ENCODE results near the gene OR2V1. TPM values are rescaled to one million over a fixed set of nuclear protein-coding genes. Genes with fewer than 3 reads are reported as not detected.
"Not testable (repeated sequence)": the region's sequence is repeated elsewhere in the genome, so short reads cannot be mapped to it uniquely, and the experiment has no call there.

The OR2V1 gene
- total RNA-seq, 1 donor from 2014 or later = not detected

DNA sequence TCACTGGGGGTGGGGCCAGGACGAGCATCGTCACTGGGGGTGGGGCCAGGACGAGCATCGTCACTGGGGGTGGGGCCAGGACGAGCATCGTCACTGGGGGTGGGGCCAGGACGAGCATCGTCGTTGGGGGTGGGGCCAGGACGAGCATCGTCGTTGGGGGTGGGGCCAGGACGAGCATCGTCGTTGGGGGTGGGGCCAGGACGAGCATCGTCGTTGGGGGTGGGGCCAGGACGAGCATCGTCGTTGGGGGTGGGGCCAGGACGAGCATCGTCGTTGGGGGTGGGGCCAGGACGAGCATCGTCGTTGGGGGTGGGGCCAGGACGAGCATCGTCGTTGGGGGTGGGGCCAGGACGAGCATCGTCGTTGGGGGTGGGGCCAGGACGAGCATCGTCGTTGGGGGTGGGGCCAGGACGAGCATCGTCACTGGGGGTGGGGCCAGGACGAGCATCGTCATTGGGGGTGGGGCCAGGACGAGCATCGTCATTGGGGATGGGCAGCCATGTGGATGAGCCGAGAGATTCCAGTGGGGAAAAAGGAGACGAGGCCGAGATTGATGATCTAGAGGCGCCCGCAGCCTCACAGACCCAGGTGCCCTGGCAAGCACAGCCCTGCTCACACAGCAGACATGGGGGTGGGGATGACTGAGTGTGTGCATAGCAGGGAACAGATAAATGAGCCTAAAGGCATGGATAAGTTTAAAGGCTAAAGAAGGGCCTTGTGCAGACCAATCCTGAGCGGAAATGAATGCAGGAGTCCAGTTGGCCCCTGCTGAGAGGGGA is 30.0 kb upstream of the OR2V1 start:
- intact Hi-C loops (cut with micrococcal nuclease) = not testable (repeated sequence)
- DNase-seq = peak; percentile 44
- ATAC-seq = peak; percentile 18

DNA sequence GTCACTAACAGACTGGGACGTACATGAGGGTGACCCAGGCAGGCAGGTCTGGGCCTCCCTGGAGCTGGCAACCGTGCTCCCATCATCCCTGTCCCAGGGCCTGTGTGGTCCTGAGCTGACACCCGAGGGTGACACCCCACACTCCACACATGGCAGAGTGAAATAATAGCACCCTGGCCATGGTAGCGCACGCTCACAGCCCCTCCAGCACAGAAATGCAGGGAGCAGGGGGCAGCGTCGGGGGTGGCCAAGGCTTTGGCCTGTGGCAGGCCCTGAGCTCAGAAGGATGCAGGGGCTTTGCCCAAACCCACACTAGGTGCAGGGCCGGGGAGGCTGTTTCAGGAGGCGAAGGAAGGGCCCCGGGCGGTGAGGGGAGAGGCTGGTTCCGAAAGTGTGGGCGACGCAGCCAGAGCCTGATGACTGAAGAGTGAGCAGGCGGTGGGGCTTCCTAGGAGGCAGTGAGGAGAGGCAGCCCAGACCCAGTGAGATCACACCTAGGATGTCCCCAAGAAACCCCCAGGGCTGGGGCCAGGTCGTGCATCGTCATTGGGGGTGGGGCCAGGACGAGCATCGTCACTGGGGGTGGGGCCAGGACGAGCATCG is 29.3 kb upstream of the OR2V1 start:
- ATAC-seq = peak; percentile 66
- peak; percentile 52 for DNase-seq
- intact Hi-C loops (cut with micrococcal nuclease) = no loop called here

GRCh38 chr5:181159286-181160151 is 28.6 kb upstream of the OR2V1 start:
- DNase-seq (peak; percentile 91), ATAC-seq (peak; percentile 95)
- intact Hi-C loops (cut with micrococcal nuclease) = no loop called here

- DNase-seq = no peak
- intact Hi-C loops (cut with micrococcal nuclease) = no loop called here
- no peak for ATAC-seq
These were observed 27.9 kb upstream of the OR2V1 start for GRCh38 chr5:181158869-181159268.

DNA sequence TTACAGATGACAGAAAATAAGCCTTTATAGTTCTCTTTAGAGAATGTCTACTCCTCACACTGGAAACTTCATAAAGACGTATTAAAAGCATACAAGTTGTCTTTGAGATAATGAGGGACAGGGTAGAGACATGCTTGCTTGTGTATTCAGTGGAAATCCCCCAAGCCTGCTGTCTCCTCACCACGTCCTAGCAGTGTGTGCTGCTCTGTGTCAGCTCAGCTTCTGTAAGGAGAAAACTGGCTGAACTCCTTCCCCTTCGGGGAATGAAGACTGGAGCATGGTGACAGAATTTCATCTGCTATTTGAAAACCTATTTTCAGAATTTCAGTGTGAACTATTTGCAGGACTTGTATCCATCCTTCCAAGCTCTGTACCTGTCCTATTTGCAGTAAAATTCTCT is 25.8 kb upstream of the OR2V1 start:
- intact Hi-C loops (cut with micrococcal nuclease) = no loop called here
- no peak for DNase-seq

GRCh38 chr5:181153814-181154213 is 22.8 kb upstream of the OR2V1 start:
- intact Hi-C loops (cut with micrococcal nuclease) = no loop called here
- ATAC-seq (no peak), DNase-seq (no peak)

More for the DNA sequence above, 25.8 kb upstream of the OR2V1 start:
- ATAC-seq = no peak

- no peak for ATAC-seq
- intact Hi-C loops (cut with micrococcal nuclease) = no loop called here
- DNase-seq = no peak
These were observed 21.4 kb upstream of the OR2V1 start for GRCh38 chr5:181152406-181152805.

GRCh38 chr5:181151146-181151545 is 20.2 kb upstream of the OR2V1 start:
- ATAC-seq (no peak), DNase-seq (no peak)
- intact Hi-C loops (cut with micrococcal nuclease) = no loop called here

- ATAC-seq (no peak), DNase-seq (no peak)
- intact Hi-C loops (cut with micrococcal nuclease) = no loop called here
These were observed 19.1 kb upstream of the OR2V1 start for GRCh38 chr5:181149806-181150733.

DNA sequence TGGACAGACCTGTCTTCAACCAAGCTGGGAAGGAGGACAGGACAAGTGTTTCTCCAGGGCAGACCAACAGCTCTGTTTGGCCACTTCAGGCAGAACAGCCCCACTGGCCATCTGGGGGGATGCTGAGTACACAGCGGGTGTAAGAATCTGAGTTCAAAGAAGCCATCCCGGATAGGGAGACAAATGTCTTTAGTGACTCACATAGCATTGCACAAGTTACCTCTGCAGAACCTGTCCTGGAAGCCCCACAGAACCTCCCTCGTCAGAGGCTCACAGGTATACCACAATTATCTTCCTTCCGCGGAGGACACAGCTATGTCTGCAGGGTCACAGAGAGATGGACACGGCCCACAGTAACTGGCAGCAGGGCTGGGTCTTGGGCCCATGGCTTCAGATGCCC is 18.4 kb upstream of the OR2V1 start:
- ATAC-seq (no peak), DNase-seq (no peak)
- intact Hi-C loops (cut with micrococcal nuclease) = no loop called here

GRCh38 chr5:181146927-181147636 is 16.1 kb upstream of the OR2V1 start, which contains the start of gene OR2V2:
TSS of gene OR2V2 (plus strand) at chr5:181147586. CDS start at chr5:181154943, 7,357 bp downstream.
- ATAC-seq; DNase-seq; intact Hi-C loops (cut with micrococcal nuclease): not testable (repeated sequence)

GRCh38 chr5:181145133-181145532 is 14.2 kb upstream of the OR2V1 start:
- intact Hi-C loops (cut with micrococcal nuclease) = no loop called here
- ATAC-seq = no peak

DNA sequence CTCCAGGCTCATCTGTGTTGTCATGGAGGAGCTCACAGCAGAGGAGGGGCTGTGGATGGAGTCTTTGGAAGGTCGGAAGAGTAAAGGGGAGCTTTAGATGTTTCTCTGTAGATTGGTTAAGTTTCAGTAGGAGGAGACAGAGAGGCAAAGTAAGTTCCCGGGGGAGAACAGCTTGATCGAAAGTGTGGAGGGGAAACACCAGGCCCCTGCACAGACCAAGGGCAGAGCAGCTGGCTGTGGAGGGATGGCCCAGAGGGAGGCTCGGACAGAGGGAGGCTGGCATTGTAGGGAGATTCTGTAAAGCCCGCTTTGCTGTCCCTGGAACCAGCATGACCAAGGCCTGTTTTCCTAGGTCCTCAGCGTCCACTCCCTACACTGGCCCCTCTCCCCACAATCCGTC is 11.1 kb upstream of the OR2V1 start:
- intact Hi-C loops (cut with micrococcal nuclease) = no loop called here
- no peak for ATAC-seq

More at GRCh38 chr5:181145133-181145532, 14.2 kb upstream of the OR2V1 start:
- DNase-seq = no peak

GRCh38 chr5:181140766-181141165 is 9.8 kb upstream of the OR2V1 start:
- intact Hi-C loops (cut with micrococcal nuclease) = no loop called here
- no peak for DNase-seq
- ATAC-seq = no peak

More for the DNA sequence above, 11.1 kb upstream of the OR2V1 start:
- DNase-seq = no peak

- intact Hi-C loops (cut with micrococcal nuclease) = no loop called here
- DNase-seq (no peak), ATAC-seq (no peak)
These were observed 7.3 kb upstream of the OR2V1 start for GRCh38 chr5:181138258-181138657.

GRCh38 chr5:181136361-181136955 is 5.5 kb upstream of the OR2V1 start:
- DNase-seq = no peak
- ATAC-seq = no peak
- intact Hi-C loops (cut with micrococcal nuclease) = no loop called here

DNA sequence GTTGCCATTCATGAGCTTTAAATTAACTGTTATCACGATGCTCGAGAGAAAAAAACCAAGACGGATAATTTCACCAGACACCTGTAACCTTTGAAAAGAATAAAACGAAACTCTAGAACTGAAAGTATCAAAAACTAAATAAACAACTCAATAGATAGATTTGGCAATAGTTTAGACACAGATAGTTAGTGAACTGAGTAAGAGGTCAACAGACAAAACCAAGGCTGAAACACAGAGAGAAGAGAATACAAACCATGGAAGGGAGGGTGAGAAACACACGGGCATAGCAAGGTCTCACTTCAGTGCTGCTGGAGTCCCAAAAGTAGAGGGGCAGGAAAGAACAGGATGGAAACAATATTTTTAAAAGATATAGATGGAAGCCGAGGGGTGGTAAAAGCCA is 3.3 kb upstream of the OR2V1 start:
- ATAC-seq (no peak), DNase-seq (no peak)
- intact Hi-C loops (cut with micrococcal nuclease) = no loop called here

All from left ventricle myocardium superior (tissue), 1 donor.